ENCODE results near the gene TCF7L2.

GRCh38 chr10:113130014-113130641 is 180.1 kb downstream of the TCF7L2 start:
- TF ChIP-seq TAF1 (IDR thresholded peaks at IDR 0.05; ENCODE audit: low read depth) (no peak), POLR2AphosphoS5 (IDR thresholded peaks at IDR 0.05) (no peak), EP300 (conservative IDR thresholded peaks at IDR 0.05; ENCODE audit: poor library complexity, severe bottlenecking) (no peak), REST (IDR thresholded peaks at IDR 0.05; ENCODE audit: borderline replicate concordance) (no peak)
- TF ChIP-seq, protein P1, sequence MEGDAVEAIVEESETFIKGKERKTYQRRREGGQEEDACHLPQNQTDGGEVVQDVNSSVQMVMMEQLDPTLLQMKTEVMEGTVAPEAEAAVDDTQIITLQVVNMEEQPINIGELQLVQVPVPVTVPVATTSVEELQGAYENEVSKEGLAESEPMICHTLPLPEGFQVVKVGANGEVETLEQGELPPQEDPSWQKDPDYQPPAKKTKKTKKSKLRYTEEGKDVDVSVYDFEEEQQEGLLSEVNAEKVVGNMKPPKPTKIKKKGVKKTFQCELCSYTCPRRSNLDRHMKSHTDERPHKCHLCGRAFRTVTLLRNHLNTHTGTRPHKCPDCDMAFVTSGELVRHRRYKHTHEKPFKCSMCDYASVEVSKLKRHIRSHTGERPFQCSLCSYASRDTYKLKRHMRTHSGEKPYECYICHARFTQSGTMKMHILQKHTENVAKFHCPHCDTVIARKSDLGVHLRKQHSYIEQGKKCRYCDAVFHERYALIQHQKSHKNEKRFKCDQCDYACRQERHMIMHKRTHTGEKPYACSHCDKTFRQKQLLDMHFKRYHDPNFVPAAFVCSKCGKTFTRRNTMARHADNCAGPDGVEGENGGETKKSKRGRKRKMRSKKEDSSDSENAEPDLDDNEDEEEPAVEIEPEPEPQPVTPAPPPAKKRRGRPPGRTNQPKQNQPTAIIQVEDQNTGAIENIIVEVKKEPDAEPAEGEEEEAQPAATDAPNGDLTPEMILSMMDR (IDR thresholded peaks at IDR 0.05; ENCODE audit: poor library complexity, severe bottlenecking), result no peak
